NCI-H2107 treated with DMSO at 0.1 percent for 48 hours (cell line): Measurements from ENCODE around the gene RSL1D1.
"Not testable (repeated sequence)": the region's sequence is repeated elsewhere in the genome, so short reads cannot be mapped to it uniquely, and the experiment has no call there.

ENCODE experiments used
- DNase-seq: peaks from one replicate; lab custom pipeline; 2025; ENCODE audit not compliant: unreplicated experiment; lab: John Stamatoyannopoulos, UW

The RSL1D1 gene

DNA sequence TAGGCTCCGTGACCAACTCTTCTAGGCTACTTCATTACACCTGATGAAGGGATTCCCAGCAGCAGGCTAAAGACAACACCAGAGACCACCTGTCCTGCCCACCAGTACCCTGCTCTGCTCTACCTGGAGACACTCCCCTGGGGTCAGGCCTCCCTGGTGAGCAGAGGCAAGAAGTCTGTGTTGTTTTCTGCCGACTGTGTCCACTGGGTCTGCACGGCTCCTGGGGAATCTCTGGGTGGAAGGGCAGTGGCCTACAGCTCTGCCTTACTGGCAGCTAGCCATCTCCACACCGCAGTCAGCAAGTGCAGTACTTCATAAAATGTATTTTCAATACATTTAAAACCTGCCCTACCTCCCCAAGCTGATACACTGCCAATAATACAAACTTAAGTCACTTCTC is 6.8 kb downstream of the RSL1D1 start:
- DNase-seq, result no peak

- no peak for DNase-seq
Observed at GRCh38 chr16:11843861-11844260, 7.5 kb downstream of the RSL1D1 start.

DNA sequence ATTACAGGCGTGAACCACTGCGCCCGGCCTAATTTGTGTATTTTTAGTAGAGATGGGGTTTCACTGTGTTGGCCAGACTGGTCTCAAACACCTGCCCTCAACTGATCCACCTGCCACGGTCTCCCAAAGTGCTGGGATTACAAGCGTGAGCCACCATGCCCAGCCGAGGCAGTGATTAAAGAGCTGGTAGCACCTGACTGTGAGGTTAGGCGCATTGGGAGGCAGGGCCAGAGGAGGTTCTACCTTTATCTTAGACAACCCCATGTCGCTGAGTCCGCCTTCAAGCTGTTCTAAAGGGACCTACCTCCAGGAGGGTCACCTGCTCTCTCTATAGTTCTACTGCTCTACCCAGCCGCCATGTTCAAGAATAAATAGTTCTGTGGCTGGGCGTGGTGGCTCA is 8.1 kb downstream of the RSL1D1 start:
- no peak for DNase-seq

DNA sequence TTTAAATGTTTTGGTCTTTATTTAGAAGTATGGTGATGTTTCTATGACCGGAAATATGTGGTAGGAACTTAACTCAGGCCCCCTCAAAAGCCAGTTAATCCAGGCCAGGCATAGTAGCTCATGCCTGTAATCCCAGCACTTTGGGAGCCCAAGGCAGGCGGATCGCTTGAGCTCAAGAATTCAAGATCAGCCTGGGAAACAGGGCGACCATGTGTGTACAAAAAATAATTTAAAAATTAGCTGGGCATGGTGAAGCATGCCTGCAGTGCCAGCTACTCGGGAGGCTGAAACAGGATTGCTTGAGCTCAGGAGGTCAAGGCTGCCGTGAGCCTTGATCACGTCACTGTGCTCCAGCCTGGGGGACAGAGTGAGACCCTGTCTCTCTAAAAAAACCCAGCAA is 10.3 kb downstream of the RSL1D1 start:
- DNase-seq, result no peak

- DNase-seq, result no peak
Observed at GRCh38 chr16:11836650-11837244, 14.6 kb downstream of the RSL1D1 start.

DNA sequence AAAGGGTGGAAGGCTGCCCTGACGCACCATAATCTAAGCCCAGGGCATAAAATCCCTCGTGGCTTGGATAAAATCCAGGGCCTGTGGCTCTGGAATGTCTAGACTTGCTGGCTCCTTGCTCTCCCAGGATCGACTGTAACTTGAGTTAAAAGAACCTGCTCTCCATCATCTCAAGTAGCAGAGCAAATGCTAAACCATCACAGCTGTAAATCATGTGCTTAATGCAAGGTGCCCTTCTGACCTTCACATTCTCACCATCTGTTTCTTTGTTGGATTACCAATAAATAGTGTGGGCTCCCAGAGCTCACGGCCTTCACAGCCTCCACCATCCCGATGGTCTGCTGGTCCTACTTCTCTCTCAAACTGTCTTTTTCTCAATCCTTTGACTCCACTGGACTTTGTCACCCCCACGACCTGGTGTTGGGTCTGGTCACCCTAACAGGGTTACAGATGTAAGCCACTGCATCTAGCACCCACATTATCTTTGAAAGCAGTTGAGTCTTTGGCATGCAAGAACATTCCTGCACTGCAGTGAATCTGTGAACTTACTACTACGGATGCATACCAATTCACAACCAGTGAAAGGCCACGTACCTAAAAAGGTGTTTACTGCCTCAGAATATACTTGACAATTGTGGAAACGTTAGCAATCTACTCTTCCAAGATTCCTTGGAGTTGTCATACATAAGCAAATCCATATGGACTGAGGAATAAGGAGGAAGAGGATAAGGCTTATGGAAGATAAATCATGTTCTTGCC is 15.3 kb downstream of the RSL1D1 start:
- no peak for DNase-seq

DNA sequence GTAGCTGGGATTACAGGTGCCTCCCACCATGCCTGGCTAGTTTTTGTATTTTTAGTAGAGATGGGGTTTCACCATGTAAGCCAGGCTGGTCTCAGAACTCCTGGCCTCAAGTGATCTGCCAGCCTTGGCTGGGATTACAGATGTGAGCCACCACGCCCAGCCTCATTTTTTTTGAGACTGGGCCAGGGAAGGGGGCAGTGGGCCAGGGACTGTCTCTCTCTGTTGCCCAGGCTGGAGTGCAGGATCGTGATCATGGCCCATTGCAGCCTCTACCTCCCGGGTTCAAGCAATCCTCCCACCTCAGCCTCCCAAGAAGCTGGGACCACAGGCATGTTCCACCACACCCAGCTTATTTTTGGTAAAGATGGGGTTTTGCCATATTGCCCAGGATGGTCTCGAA is 16.0 kb downstream of the RSL1D1 start:
- DNase-seq, result no peak

GRCh38 chr16:11833951-11834695 is 17.2 kb downstream of the RSL1D1 start:
- peak; percentile 80 for DNase-seq

DNA sequence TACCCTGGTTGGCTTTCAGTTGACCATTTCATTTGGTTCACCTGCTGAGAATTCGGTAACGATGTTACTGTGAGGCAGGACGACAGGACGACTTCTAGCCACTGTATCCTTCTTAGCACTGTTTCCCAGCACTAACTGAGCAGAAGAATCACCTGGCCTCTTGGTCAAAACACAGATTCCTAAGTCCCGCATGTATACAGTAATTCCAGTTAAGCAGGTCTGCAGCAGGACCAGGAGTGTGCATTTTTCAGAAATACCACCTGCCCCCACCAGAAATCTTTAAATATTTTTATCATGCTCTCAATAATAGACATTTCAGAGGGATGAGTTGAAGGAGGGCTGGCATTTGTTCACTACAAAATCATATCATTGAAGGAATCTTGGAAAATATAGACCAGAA is 22.6 kb downstream of the RSL1D1 start:
- DNase-seq, result no peak

GRCh38 chr16:11825520-11826165 is 25.7 kb downstream of the RSL1D1 start:
- not testable (repeated sequence) for DNase-seq

DNA sequence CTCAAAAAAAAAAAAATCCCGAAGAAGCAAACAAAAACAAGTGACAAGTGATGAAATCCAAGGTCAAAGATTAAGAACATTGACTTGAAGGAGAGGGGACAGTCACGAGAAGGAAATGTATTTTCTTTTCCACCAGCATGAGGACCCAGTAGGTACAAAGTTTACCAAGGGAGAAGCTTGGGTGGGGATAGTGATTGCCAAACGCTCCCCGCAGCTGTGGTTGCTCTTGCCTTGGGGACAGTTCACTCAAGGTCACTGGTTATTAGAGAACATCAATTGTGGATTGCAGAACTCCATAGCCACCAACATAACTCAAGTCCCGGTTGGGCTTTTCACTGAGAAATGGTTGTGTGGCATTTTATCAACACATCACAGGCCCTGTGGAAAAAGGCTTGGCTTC is 27.0 kb downstream of the RSL1D1 start:
- no peak for DNase-seq

- DNase-seq, result not testable (repeated sequence)
Observed at GRCh38 chr16:11823645-11824044, 27.7 kb downstream of the RSL1D1 start.

DNA sequence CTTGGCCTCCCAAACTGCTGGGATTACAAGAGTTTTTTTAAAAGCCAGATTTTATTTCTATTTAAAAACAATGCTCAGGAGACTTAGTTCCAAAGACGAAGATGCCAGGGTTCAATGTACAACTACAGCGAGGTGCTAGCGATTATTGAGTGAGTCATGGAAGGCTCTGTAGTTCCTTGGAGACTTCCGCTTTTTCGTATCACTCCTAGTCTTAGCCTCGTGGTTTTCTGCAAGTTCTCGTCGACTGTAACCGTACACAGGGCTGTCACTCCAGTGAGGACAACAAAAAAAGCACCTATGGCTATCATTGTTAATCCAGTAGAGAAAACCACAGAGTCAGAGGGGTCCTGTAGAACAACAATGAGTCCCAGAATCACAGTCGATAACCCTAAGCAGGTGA is 31.5 kb downstream of the RSL1D1 start:
- peak; percentile 22 for DNase-seq

DNA sequence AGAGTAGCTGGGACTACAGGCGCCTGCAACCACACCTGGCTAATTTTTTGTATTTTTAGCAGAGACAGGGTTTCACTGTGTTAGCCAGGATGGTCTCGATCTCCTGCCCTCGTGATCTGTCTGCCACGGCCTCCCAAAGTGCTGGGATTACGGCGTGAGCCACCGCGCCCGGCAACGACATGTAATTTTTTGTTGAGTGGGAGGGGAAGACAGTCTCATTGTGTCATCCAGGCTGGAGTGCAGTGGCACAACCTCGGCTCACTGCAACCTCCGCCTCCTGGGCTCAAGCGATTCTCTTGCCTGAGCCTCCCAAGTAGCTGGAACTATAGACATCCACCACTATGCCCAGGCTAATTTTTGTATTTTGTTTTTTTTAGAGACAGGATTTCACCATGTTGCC is 32.4 kb downstream of the RSL1D1 start:
- DNase-seq, result not testable (repeated sequence)

GRCh38 chr16:11816123-11816522 is 35.2 kb downstream of the RSL1D1 start:
- no peak for DNase-seq

- DNase-seq, result not testable (repeated sequence)
Observed at GRCh38 chr16:11814800-11815199, 36.5 kb downstream of the RSL1D1 start.

DNA sequence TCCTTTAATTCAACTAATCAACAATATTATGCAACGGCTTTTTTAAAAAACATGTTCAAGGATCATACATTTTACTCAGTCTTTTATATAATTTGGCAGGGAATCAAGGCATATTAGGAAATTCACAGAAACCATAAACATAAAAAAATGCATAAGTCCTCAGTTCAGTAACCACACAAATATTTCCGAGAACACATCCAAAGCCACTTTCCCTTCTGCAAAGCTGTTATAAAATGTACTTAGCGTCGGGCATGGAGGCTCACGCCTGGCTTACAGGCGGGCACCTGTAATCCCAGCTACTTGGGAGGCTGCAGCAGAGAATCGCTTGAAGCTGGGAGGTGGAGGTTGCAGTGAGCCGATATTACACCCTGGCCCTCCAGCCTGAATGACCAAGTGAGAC is 44.6 kb downstream of the RSL1D1 start:
- DNase-seq, result no peak

GRCh38 chr16:11805556-11805955 is 45.8 kb downstream of the RSL1D1 start:
- DNase-seq, result no peak

GRCh38 chr16:11801481-11802021 is 49.8 kb downstream of the RSL1D1 start:
- no peak for DNase-seq

DNA sequence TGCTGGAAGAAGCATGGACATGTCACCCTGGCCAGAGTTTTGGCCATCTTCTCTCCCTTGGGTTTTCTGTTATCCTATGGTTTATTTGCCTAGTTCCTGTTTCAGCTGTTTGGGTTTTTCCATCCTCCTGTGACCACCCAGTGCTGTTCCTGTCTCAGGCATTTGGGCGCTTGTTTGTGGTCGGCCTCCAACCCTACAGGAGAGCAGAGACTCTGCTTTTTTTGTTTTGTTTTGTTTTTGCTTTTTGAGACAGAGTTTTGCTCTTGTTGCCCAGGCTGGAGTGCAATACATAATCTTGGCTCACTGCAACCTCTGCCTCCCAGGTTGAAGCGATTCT is 51.0 kb downstream of the RSL1D1 start:
- no peak for DNase-seq
